Fibroblast of peridontal ligament (primary cell): ENCODE data around the gene MAPRE3.
A peak's percentile ranks its signal among the peaks of the same experiment; 100 is the strongest.

ENCODE experiments used
- DNase-seq: peaks from one replicate; pipeline ENCODE4 v3.0.0-alpha.2; 2010; ENCODE audit errors: extremely low read depth

Gene MAPRE3

DNA sequence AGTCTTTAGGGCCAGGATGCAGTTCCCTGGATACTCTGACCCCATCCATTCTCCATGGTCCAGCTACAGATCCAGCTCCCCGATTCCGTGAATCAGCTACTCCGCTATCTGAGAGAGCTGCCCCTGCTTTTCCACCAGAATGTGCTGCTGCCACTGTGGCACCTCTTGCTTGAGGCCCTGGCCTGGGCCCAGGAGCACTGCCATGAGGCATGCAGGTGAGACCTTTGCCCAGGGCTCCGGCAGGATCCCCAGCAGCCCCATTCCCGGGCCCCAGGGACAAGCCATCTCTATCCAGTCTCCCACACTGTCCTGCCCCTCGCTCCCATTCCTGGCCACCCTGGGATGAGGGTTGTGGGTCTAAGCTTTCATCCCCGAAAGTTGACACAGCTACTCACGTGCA, 69.8 kb downstream of the MAPRE3 start:
- DNase-seq, result no peak

DNA sequence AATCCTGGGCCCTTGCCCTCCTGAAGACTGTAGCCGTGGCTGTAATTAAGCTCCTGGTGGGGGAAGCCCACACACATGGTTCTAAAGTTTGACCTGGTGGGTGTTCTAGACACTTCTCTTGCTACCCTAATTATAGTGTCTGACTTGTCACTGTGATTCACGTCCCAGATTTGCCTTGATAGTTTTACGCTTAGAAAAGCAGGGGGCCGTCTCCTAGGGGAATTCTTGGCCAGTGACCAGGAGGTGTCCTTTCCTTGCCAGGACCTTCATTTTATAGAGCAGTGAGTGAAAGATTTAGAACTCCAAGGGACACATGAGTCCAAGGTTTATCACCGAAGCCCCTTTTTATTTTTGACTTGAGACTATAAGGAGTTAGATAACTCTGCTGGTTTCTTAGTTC, 71.3 kb downstream of the MAPRE3 start:
- no peak for DNase-seq

DNA sequence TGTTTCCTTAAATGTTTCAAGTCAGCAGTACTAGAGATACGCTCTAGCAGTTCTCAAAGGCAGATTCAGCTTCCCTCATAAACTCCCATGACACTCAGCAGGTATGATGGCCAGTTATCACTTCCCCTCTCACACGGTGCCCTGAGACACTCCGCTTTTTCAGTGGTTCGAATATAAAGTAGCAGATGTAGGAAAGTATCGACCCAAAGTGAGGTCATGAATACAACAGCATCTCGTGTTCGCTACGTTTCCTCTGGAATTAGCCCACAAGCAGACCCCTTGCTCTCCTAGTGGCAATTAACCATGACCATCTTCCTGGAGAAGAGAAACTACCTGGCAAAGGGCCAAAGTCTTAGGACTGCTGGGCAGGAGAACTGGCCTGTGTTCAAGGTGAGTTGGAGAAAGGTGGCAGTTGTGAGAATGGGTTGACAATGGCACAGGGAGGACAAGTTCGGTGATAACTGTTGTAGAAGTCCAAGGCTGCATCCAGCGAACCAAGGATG, 71.8 kb downstream of the MAPRE3 start:
- DNase-seq, result no peak

DNA sequence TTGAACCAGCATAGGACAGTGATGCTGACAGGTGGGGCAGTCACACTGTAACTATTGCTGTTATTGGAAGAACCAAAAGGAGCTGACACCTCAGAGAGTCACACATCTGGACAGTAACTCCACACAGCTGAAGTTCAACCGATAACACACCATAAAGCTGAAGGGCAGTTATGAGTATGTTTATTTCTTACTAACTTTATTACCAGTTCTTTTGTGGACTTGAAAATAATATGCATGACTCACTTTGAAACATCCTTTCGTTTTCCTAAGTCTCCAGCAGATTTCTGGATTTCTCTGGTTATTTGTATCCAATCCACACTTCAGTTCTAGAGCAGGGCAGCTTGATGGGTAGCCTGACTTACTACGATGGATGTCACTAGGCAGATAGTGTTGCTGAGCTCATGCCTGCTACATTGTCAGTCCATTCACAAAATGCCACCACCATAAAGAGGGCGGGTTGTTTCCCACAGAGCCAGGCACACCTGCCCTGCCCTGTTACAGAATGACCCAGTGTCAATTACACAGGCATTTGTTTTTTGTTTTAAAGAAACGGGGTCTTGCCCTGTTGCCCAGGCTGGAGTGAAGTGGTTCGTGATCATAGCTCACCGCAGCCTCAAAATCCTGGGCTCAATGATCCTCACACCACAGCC, 72.7 kb downstream of the MAPRE3 start:
- peak; percentile 63 for DNase-seq

DNA sequence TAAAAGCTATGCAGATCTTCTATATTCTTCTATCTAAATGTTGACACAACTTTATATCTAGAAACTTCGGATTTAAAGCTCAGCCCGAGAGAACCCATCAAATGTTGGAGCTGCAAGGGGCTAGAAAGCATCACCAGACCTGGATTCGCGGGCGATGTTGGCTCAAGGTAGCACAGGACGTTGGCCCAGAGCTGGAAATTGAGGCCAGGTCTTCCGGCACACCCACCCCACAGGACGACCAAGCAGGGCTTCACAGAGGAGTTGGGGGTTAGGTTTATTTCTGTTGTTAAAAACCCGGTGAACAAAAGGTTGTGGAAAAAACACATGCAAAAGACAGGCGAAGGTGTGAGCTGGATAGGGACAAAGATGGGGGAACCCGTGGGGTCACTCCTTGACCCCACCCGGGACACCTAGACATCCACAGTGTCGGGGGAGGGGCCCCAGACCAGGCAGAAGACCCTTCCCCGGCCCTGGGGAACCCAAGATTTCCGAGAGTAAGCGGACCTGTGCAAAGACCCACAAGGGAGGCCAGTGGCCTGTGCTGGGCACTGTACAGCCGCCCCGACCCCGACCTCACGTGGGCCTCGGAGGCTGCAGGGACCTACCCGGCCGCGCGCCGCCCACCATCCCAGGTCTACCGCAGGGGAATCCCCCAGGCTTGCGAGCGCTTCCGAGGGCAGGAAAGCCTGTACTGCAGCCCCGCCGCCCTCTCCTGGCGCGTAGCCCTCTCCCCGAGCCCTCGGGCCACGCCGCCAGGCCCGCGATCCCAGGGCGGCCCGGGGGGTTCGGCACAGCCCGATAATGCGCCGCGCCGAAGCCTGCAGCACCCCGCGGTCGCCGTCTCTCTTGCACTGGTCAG, 79.2 kb downstream of the MAPRE3 start:
- no peak for DNase-seq

DNA sequence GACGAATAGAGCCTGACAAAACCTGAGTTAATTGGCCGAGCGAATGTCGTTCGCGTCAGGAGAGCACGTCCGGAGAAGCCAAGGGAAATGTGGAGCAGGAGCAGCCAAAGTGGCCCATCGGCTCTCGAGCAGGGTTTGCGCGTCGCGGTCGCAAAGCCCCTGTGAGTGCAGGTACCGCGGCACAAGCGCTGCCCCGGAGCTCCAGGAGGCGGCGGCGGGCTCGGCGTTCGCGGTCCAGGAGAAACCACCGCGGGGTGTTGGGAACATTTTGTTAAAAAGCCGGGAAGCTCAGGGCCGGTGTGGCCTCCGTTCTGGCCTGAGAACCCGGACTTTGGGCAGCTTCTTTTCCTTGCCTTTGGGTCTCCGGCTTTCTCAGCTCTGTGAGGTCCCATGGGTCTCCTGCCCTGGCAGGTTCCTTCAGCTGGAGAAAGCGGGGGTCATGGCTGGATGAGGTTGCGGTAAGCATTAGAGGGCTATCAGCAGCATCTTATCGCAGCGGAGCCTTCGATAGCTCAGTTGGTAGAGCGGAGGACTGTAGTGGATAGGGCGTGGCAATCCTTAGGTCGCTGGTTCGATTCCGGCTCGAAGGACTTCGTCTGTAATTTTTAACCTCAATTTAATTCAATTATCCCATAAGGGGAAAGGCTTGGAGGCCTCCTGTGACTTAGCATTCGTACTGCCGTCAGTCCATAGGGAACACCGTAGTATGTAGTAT, 80.0 kb downstream of the MAPRE3 start:
- DNase-seq, result peak; percentile 99

DNA sequence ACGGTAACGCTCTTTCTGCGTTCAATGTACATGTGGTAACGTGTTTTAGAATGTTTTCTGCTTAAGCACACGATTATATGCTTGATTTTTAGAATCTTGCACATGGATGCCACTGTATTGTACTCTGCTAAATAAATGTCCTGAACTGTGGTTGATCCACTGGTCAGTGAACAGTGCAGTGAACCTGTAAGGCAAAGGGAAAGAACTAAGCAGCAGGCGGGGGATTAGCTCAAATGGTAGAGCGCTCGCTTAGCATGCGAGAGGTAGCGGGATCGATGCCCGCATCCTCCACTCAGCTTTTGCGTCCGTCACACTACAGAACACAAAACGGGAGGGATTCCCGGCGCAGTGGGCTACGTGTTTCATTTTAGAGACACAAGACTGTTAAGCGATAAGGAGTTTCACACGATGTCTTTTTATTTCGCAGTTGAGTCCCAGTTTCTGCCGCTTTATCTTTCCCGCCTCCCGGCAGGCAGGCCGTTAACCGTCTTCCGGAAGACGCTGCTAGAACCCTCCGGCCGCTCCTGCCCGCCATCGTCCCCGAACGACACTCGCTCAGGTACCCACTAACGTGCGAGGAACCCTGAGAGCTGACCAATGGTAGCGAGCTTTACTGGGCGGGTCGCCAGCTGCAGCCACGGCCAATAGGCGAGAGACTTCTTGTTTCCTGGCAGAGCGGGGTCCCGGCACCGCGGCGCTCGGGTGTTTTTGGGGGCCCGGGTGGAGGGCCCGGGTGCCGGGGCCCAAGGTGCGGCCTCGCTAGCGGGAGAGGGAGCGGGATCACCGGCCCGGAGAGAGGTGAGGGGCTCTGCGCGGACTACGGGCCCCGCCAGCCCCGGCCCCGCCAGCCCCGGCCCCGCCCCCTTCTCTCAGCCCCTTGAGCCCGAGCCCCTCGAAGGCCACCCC, 80.8 kb downstream of the MAPRE3 start, which contains the start of gene AGBL5:
TSS of gene AGBL5 (plus strand) at position 673 of the 906 bp plus-strand sequence. CDS start 1,291 bp downstream, outside the sequence.
- DNase-seq, result peak; percentile 92

DNA sequence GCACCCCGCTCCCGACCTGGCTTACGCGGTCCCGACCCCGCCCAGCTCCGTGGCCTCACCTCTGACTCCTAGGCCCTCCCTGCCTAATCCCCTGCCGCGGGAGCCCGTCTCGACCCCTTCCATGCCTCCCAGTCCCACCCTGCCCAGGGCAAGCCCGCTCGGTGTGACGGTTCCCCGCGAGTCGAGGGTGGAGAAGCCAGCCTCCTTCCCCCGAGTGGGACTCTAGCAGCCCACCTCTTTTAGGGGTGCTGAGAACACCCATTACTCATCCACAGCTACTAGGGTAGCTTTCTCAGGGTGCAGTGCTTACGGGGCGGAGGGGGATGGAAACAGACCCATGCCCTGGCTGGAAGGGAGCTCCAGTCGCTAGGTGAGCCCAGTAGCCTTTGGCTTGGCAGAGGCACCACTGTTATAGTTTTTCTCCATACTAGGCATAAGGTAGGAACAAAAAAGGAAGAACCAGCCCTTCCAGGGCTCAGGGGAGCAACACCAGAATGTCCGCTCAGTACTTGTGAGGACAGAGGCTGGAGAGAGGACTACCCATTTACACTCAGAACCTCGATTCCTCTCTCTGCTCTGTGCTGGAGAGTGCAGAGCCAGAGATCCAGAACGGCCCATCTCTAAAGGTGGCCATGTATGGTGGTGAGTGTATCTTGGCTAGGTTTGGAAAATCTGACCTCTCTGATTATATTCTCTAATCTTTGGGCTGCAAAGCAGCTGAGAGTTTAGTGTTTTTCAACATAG, 81.6 kb downstream of the MAPRE3 start:
- DNase-seq, result no peak

DNA sequence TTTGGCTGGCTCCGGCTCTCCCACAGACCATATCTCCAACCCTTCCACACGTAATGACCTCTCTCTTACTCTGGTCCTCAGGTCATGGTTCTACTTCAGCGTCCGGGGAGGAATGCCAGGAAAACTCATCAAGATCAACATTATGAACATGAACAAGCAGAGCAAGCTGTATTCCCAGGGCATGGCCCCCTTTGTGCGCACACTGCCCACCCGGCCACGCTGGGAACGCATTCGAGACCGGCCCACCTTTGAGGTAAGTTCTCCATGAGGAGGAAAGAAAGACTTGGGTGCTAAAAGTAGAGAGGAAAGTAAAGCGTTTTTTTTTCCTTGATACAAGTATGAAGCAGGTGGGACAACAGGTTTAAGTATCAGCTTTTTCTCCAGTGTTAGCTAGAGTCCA, 82.9 kb downstream of the MAPRE3 start:
- no peak for DNase-seq

DNA sequence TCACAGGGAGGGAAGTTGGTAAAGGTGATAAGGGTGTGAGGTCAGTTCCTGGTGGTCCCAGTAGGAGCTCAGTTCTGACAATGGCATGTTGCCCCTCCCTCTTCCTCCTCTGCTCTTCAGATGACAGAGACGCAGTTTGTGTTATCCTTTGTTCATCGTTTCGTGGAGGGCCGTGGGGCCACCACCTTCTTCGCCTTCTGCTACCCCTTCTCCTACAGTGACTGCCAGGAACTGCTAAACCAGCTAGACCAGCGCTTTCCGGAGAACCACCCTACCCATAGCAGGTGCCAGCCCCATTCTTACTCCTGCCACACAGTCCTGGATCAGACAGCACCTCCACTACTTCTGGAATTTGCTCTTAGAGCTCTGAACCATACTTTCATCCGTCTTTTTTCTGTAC, 83.3 kb downstream of the MAPRE3 start:
- DNase-seq, result no peak

DNA sequence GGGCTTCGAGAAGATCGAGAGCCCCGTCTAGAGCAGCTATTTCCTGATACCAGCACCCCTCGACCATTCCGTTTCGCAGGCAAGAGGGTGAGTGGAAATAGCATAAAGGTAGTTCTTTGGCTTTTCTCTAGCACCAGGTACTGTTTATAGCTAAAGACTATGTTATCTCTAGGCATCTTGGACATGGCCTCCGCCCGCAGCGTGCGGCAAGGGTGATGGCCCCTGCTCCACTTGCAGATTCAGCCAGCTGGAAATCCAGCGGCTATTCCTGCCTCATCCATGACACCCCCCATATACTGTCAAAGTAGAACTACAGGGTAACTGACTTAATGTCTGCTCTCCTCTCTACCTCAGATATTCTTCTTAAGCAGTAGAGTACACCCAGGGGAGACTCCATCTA, 84.3 kb downstream of the MAPRE3 start:
- DNase-seq, result no peak

DNA sequence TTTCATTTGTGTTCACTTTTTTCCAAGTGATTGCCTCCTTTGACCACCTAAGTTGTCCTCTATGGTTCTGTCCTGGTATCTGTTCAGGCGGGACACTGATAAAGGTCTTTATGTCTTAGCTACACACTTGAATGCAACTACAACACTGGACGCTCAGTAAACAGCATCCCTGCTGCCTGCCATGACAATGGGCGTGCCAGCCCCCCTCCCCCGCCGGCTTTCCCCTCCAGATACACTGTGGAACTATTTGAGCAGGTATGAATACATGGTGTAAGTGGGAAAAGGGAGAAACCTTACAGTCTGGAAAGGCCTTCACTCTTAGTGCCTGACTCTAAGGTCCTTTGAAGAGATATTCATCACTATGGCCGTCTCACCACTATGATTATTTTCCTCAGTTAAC, 86.7 kb downstream of the MAPRE3 start:
- no peak for DNase-seq

DNA sequence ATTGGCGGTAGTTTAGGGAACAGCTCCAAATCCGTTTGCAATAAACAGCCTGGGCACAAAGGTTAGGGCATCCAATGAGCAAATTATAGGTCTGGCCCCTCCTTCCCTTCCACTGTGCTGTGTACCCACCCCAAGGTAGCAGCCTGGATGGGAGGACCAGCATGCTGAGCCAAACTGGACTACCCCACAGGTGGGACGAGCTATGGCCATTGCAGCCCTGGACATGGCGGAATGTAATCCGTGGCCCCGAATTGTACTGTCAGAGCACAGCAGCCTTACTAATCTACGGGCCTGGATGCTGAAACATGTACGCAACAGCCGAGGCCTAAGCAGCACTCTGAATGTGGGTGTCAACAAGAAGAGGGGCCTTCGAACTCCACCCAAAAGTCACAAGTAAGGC, 87.8 kb downstream of the MAPRE3 start:
- no peak for DNase-seq

DNA sequence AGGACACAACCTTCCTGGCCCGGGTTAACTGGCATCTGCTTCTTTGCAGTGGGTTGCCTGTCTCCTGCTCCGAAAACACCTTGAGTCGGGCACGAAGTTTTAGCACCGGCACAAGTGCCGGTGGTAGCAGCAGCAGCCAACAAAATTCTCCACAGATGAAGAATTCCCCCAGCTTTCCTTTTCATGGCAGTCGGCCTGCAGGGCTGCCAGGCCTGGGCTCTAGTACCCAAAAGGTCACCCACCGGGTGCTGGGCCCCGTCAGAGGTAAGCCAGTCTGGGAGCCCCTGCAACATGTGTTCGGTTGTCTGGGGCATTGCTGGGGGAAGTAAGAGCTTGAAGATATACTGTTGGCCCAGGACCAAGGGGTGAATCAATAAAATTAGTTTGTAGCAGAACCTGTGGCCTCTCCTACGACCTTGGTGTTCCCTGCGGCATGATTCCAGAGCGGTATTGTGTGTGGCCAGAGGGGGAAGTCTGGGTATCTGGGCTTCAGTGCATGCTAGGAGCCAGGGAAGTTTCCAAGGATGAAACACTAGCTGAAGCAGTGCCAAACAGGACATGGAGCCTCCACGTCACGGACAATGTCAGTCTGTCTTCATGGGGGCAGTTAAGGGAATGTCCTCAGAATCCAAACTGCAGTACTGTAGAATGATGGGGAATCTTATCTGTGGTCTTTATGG, 88.8 kb downstream of the MAPRE3 start:
- DNase-seq, result no peak

DNA sequence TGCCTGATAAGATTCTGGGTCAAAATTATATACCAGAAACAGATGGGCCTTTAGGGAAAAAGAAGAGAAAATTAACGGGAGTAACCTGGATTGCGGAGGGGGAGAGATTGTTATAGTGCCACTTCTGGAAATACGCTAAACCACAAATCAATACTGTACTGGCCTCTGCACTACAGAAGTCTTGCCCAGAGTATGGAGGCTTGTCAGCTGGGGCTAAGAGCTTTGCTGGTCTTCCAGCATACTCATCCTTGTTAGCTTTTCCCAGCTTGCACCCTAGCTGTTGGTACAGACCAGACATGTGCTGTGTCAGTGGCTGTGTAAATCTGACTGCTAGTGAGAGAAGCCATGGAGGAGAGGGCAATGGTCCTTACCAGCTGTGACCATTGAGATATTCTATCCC, 89.9 kb downstream of the MAPRE3 start:
- DNase-seq, result no peak

DNA sequence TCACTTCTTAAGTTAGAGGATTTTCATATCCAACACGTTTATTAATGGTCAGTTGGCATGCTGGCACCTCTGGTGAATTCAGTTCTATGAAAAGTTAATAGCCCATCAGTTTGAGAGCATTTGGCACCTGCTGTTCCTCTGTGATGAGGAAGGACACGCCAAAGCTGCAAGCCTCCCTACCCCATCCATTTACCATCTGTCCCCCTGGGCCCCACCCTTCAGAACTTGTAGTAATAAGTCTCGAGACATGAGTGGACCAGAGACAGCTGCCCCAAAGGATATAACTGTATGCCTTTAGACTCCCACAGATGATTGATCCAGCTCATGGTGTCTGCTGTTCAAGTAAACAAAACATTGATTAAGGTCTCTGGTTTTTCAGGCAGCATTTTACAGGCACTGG, 94.7 kb downstream of the MAPRE3 start:
- DNase-seq, result no peak

DNA sequence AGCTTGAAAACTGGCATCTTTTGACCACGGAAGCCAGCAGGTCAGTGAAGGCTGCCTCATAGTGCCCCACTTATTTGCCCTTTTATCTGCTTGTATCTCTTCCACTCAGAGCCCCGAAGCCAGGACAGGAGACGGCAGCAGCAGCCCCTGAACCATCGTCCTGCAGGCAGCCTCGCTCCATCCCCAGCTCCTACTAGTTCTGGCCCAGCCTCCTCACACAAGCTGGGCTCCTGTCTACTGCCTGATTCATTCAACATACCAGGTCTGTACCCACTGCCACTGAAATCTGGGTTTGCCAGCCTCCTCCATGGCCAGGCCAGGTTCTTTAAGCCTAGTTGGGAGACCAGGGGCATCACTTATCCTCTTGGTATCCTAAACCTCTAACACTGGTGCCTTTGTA, 96.9 kb downstream of the MAPRE3 start:
- DNase-seq, result no peak

DNA sequence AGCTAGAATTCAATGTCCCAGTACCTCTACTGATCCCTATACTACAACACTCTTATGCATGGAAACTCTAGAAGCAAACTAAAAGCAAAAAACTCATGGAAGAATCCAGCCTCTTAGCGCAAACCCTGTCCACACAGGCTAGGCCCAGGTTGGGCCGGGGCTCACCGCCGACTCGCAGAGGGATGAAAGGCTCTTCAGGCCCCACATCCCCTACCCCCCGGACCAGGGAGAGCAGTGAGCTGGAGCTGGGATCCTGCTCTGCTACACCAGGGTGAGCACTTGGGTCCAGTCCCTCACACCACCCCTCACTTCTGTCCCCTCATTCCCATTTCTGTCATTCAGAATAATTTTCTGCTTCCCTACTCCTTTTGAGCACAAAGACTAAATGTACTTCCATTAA, 99.0 kb downstream of the MAPRE3 start:
- DNase-seq, result no peak

DNA sequence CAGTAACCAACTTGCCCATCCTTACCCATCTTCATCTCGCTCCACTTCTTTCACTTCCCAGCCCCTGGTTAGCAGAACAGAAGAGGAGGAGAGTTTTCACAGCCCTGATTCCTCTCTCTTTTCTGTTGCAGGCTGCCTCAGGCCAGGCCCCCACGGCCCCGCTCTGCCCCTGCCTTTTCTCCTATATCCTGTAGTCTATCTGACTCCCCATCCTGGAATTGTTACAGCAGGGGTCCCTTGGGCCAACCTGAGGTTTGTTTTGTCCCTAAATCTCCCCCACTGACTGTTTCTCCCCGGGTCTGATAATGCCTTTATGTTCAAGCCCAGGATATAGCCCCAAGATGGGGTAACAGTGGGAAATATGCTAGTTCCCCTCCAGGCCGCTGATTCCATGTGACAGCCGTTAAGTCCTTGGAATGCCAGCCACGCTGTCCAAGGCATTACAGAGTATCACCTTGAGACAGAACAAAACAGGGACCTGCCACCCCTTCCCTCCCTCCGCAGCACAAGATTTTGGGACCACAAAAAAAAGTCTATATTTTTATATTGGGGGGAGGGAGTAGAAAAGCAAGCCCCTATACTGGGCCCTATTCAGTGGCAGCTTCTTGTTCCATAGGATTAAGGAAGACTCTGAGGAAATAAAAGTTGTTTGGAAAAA, 99.7 kb downstream of the MAPRE3 start:
- DNase-seq, result no peak
